ENCODE measurements around the gene PRB2.

DNA sequence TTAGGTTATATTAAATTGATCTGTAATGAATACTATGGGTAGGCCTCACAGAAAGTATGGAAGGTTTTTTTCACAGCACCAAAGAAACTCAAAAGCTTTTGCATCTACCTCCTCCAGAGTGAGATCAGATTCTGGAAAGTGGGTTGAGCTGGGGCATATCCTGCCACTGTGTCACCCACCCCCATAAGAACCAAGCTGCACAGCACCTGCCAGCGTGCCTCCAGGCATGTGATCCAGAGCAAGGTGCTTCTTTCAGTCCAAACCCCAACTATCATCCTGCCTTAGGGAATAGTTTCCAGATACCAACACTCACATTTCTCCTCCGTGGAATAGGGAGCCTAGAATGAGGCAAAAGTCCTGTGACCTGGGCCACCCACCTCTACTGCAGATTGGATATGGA is 42.6 kb upstream of the PRB2 start:
- TF ChIP-seq, protein P1, sequence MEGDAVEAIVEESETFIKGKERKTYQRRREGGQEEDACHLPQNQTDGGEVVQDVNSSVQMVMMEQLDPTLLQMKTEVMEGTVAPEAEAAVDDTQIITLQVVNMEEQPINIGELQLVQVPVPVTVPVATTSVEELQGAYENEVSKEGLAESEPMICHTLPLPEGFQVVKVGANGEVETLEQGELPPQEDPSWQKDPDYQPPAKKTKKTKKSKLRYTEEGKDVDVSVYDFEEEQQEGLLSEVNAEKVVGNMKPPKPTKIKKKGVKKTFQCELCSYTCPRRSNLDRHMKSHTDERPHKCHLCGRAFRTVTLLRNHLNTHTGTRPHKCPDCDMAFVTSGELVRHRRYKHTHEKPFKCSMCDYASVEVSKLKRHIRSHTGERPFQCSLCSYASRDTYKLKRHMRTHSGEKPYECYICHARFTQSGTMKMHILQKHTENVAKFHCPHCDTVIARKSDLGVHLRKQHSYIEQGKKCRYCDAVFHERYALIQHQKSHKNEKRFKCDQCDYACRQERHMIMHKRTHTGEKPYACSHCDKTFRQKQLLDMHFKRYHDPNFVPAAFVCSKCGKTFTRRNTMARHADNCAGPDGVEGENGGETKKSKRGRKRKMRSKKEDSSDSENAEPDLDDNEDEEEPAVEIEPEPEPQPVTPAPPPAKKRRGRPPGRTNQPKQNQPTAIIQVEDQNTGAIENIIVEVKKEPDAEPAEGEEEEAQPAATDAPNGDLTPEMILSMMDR (IDR thresholded peaks at IDR 0.05): no peak
- no peak for TF ChIP-seq POLR2AphosphoS5 (IDR thresholded peaks at IDR 0.05)
- no peak for TF ChIP-seq POLR2A (IDR thresholded peaks at IDR 0.05)
- no peak for TF ChIP-seq EP300 (IDR thresholded peaks at IDR 0.05)
